HCT116 (cell line): ENCODE results near the gene NOTO. TPM values are rescaled to one million over a fixed set of nuclear protein-coding genes. Genes with fewer than 3 reads are reported as not detected.

ENCODE experiments used
- ATAC-seq: fragments of 200-7000 bp; cut with Tn5 transposase; 2 replicates; pipeline ENCODE4 v1.9.1; 2020; ENCODE audit warnings: mild to moderate bottlenecking, moderate library complexity
- BruUV-seq: library from RNA; stranded (reverse); fragments of 400-500 nt; replicated peaks from 2 replicates; lab custom pipeline; 2021; lab: Mats Ljungman, UMichigan
- CTCF ChIA-PET: fragments of 300-600 bp; sonication (Branson Sonifier 250); formaldehyde crosslinking; loops from one replicate; lab custom pipeline; 2021; ENCODE audit warnings: antibody characterized with exemption; lab: Charles Lee
- POLR2A ChIA-PET: fragments of 300-600, 350-600 bp; sonication (Branson Sonifier 250); formaldehyde crosslinking; loops from one replicate; lab custom pipeline; 2021; ENCODE audit warnings: antibody characterized with exemption; lab: Charles Lee
- RAD21 ChIA-PET, 2 experiments: fragments of 300-600 bp; sonication (Branson Sonifier 250); formaldehyde crosslinking; loops; one replicate each; lab custom pipeline; 2023; ENCODE audit warnings: low total read pairs in 2 of 2; ENCODE audit not compliant: uncharacterized antibody in 2 of 2, unreplicated experiment in 2 of 2, low non-redundant PET in 1 of 2; lab: Charles Lee
- DNase-seq: peaks from one replicate; pipeline ENCODE4 v3.0.0-alpha.2; 2010; ENCODE audit warnings: low read depth, low spot score
- H2AFZ ChIP-seq: fragments of 200-600 bp; shearing (Covaris generic), sonication (generic); 2 replicates; pipeline ENCODE4 v1.6.1; 2017; ENCODE audit warnings: low read depth, mixed run types, mixed read lengths, antibody characterized with exemption, low read length; ENCODE audit not compliant: poor library complexity, severe bottlenecking
- H3K27ac ChIP-seq: 2 replicates; pipeline ENCODE4 v1.5.1; 2012; ENCODE audit warnings: low read depth, low read length
- H3K27me3 ChIP-seq: fragments of 200-600 bp; sonication (generic); 2 replicates; pipeline ENCODE4 v1.6.1; 2016; ENCODE audit warnings: mixed run types, low read length, mixed read lengths; ENCODE audit not compliant: insufficient read depth
- H3K36me3 ChIP-seq, 2 experiments: fragments of 200-500 bp in 1 of 2; fragments of 200-600 bp in 1 of 2; sonication (Bioruptor generic) in 1 of 2; sonication (generic) in 1 of 2; 2 replicates each; pipeline versions ENCODE4 v1.5.1 to v1.6.1; 2014 to 2016; ENCODE audit warnings: low read length in 2 of 2, inconsistent platforms in 1 of 2, mixed read lengths in 1 of 2, mixed run types in 1 of 2; ENCODE audit not compliant: insufficient read depth in 2 of 2, control insufficient read depth in 1 of 2
- H3K4me1 ChIP-seq, 2 experiments: fragments of 200-600 bp in 1 of 2; sonication (generic) in 1 of 2; 2 replicates each; pipeline versions ENCODE4 v1.5.1 to v1.6.1; 2012 to 2017; ENCODE audit warnings: low read length in 2 of 2, inconsistent platforms in 1 of 2, mild to moderate bottlenecking in 1 of 2, mixed read lengths in 1 of 2, mixed run types in 1 of 2, moderate library complexity in 1 of 2; ENCODE audit not compliant: insufficient read depth in 2 of 2, control insufficient read depth in 1 of 2
- H3K4me2 ChIP-seq: fragments of 200-600 bp; sonication (generic); 2 replicates; pipeline ENCODE4 v1.6.1; 2017; ENCODE audit warnings: mixed run types, low read length, mixed read lengths
- H3K4me3 ChIP-seq, 2 experiments: fragments of 200-600 bp in 1 of 2; sonication (generic) in 1 of 2; replicated peaks in 1 of 2; 2 replicates each; pipeline ENCODE4 v1.5.1; 2011 to 2016; ENCODE audit warnings: low read length in 2 of 2, control low read depth in 1 of 2, low read depth in 1 of 2, mild to moderate bottlenecking in 1 of 2, mixed read lengths in 1 of 2, mixed run types in 1 of 2
- H3K79me2 ChIP-seq: fragments of 200-600 bp; sonication (generic); 2 replicates; pipeline ENCODE4 v1.6.1; 2017; ENCODE audit warnings: mild to moderate bottlenecking, mixed run types, low read length, moderate library complexity, mixed read lengths; ENCODE audit not compliant: insufficient read depth
- H3K9ac ChIP-seq: fragments of 200-600 bp; sonication (generic); 2 replicates; pipeline ENCODE4 v1.6.1; 2016; ENCODE audit warnings: low read length, mixed read lengths
- H3K9me2 ChIP-seq: fragments of 200-600 bp; sonication (generic), shearing (Covaris generic); 2 replicates; pipeline ENCODE4 v1.6.1; 2017; ENCODE audit warnings: mixed run types, mild to moderate bottlenecking, moderate library complexity; ENCODE audit not compliant: insufficient read depth
- H3K9me3 ChIP-seq, 2 experiments: fragments of 200-500 bp in 1 of 2; fragments of 200-600 bp in 1 of 2; sonication (Bioruptor generic) in 1 of 2; sonication (generic) in 1 of 2; 2 replicates each; pipeline ENCODE4 v1.6.1; 2014 to 2017; ENCODE audit warnings: low read length in 2 of 2, mixed read lengths in 2 of 2, inconsistent platforms in 1 of 2, low read depth in 1 of 2, mild to moderate bottlenecking in 1 of 2, mixed run types in 1 of 2, moderate library complexity in 1 of 2; ENCODE audit not compliant: control insufficient read depth in 1 of 2, insufficient read depth in 1 of 2
- H4K20me1 ChIP-seq: fragments of 200-600 bp; sonication (generic), shearing (Covaris generic); 2 replicates; pipeline ENCODE4 v1.6.1; 2017; ENCODE audit warnings: mixed run types, mild to moderate bottlenecking, moderate library complexity; ENCODE audit not compliant: insufficient read depth
- REST ChIP-seq: IDR thresholded peaks from 2 replicates; pipeline ENCODE4 v1.6.1; 2012; ENCODE audit warnings: low read depth
- ZFX ChIP-seq: fragments of 450-650 bp; IDR thresholded peaks from 2 replicates; pipeline ENCODE4 v1.6.1; 2017
- ZNF274 ChIP-seq: fragments of 200-500 bp; sonication (Bioruptor generic); IDR thresholded peaks from 2 replicates; pipeline ENCODE4 v1.6.1; 2014; ENCODE audit warnings: mild to moderate bottlenecking, low read depth, low read length, inconsistent platforms
- intact Hi-C: fragments of 100-400 bp; cut with micrococcal nuclease; formaldehyde crosslinking; loops from 2 replicates; pipeline ENCODE4 v1.10.0; 2022
- total RNA-seq: library from RNA; stranded (reverse); gene quantifications from one replicate; pipeline ENCODE4 v1.2.1, GENCODE V29; 2021; ENCODE audit not compliant: unreplicated experiment

Gene NOTO
- total RNA-seq, 1 experiment from 2014 or later, result not detected

DNA sequence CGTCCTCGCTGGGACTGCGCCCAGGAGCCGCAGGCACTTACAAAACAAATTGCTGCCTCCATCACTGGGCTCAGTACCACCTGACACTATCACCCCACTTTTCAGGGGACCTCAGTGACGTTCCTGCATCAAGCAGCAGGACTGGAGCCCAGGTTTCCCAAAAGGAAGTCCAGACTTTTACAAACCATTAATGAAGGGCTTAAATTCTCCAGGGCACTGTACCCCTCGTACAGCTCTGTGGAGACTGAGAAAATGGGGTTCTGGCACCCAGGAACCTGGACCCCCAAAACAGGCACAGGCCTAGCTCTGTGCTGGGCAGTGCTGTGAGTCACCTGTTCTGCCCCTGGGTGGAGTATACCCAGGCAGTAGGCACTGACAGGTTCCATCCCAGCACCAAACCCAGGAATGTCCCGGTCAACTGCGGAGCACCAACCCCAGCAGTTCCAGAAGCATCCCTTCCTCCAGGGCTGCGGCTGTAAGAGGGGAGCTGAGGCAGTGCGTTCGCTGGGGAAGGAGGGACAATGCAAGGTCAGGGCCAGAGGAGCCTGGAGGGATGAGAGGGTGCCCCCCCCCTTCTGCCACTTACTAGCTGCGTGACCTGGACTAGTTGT is 24.6 kb upstream of the NOTO start (continued):
- TF ChIP-seq ZNF274, result no peak

DNA sequence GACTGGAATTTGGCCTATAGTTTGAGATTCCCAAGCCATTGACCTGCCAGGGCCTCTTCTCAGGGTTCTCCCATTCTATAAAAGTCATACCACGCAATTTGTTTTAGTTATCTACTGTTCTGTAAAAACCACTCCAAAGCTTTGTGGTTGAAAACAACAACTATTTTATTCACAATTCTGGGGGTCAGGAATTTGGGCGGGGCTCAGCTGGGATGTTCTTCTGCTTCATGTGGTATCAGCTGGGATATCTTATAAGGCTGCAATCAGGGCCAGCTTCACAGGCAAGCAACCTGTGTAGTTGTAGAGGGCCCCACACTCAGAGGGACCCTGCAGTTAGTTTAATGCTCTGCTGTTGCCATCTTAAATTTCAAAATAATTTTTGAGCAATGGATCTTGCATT is 16.4 kb upstream of the NOTO start:
- no peak for ATAC-seq
- no peaks in the 10 kb centered on the region for H3K36me3 ChIP-seq
- no peaks in the 10 kb centered on the region for H3K79me2 ChIP-seq
- CTCF ChIA-PET, result interaction anchor here (3.2 kb wide), 1 partner anchor 9 kb away, joined by 14 read pairs; no protein-coding TSS in a partner anchor
- H3K9me3 ChIP-seq, result no peaks in the 10 kb centered on the region
- no peak overlapping the region for H3K4me2 ChIP-seq
- H3K4me1 ChIP-seq, result no peaks in the 10 kb centered on the region
- no peaks in the 10 kb centered on the region for H3K9me2 ChIP-seq
- intact Hi-C loops, result no loop called here
- no peaks in the 10 kb centered on the region for H4K20me1 ChIP-seq
- peaks cover 13% of the 10 kb centered on the region; the same call in 1 of the 2 replicates for H3K27me3 ChIP-seq
- no peak overlapping the region for H3K27ac ChIP-seq
- H3K4me3 ChIP-seq, result no peak overlapping the region
- no peak overlapping the region for H3K9ac ChIP-seq
- no TSS peak for BruUV-seq
- TF ChIP-seq REST (no peak), ZFX (no peak)
- TF ChIP-seq, all 23 proteins: peak for 0
- ChIA-PET POLR2A (no interaction called here), RAD21 (no interaction called here)
- no peak for DNase-seq
- H2AFZ ChIP-seq, result no peak overlapping the region
